ENCODE results near the gene CROCC2. TPM values are rescaled to one million over a fixed set of nuclear protein-coding genes. Genes with fewer than 3 reads are reported as not detected.

Gene CROCC2
- total and polyA plus RNA-seq, 2 of the 13 experiments (the other 11 are each of a cell fraction or from before 2014, with no cell fraction given) = not detected

- no peak for TF ChIP-seq THAP8 (CRISPR knock-in tag; IDR thresholded peaks at IDR 0.05; ENCODE audit: borderline replicate concordance)
- no peak for TF ChIP-seq ZNF597 (CRISPR knock-in tag; IDR thresholded peaks at IDR 0.05)
- no peak for TF ChIP-seq ZNF281 (CRISPR knock-in tag; IDR thresholded peaks at IDR 0.05; ENCODE audit: borderline replicate concordance)
- no peak for TF ChIP-seq TRIM24 (CRISPR knock-in tag; IDR thresholded peaks at IDR 0.05)
- TF ChIP-seq KLF9 (CRISPR knock-in tag; IDR thresholded peaks at IDR 0.05; ENCODE audit: low read depth) = no peak
- no peak for TF ChIP-seq ZNF441 (CRISPR knock-in tag; IDR thresholded peaks at IDR 0.05; ENCODE audit: borderline replicate concordance)
- peak; percentile 64; the same call in 1 of the 2 replicates for TF ChIP-seq ZNF768 (CRISPR knock-in tag; IDR thresholded peaks at IDR 0.05)
- TF ChIP-seq ZNF790 (CRISPR knock-in tag; IDR thresholded peaks at IDR 0.05; ENCODE audit: borderline replicate concordance) = no peak
- TF ChIP-seq NFYC (CRISPR knock-in tag; IDR thresholded peaks at IDR 0.05) = no peak
- no peak for TF ChIP-seq MYNN (CRISPR knock-in tag; IDR thresholded peaks at IDR 0.05; ENCODE audit: low read depth)
- TF ChIP-seq HHEX (CRISPR knock-in tag; IDR thresholded peaks at IDR 0.05) = no peak
- no peak for TF ChIP-seq KDM1A (CRISPR knock-in tag; IDR thresholded peaks at IDR 0.05)
- TF ChIP-seq GTF2F1 (IDR thresholded peaks at IDR 0.05; ENCODE audit: low read length) = no peak
- TF ChIP-seq NAIF1 (CRISPR knock-in tag; IDR thresholded peaks at IDR 0.05; ENCODE audit: borderline replicate concordance) = no peak
- no peak for TF ChIP-seq ZNF766 (CRISPR knock-in tag; IDR thresholded peaks at IDR 0.05; ENCODE audit: borderline replicate concordance)
- TF ChIP-seq ZIK1 (CRISPR knock-in tag; IDR thresholded peaks at IDR 0.05; ENCODE audit: borderline replicate concordance, low read depth) = no peak
- no peak for TF ChIP-seq NFKB2 (CRISPR knock-in tag; IDR thresholded peaks at IDR 0.05; ENCODE audit: borderline replicate concordance)
- TF ChIP-seq PCBP1 (IDR thresholded peaks at IDR 0.05; ENCODE audit: borderline replicate concordance, low read depth, low read length) = 0 out of 2 replicates have a peak, but pooled peaks have one; percentile 74
- no peak for TF ChIP-seq BRCA1 (CRISPR knock-in tag; IDR thresholded peaks at IDR 0.05)
- TF ChIP-seq FOXP1 (IDR thresholded peaks at IDR 0.05) = no peak
- no peak for TF ChIP-seq FOXP1 (CRISPR knock-in tag; IDR thresholded peaks at IDR 0.05)
- peak; percentile 49; the same call in 1 of the 2 replicates for TF ChIP-seq ZBED4 (CRISPR knock-in tag; IDR thresholded peaks at IDR 0.05; ENCODE audit: borderline replicate concordance)
- peak; percentile 21; the same call in 1 of the 2 replicates for TF ChIP-seq ZNF451 (CRISPR knock-in tag; IDR thresholded peaks at IDR 0.05)
These were observed 62.8 kb downstream of the CROCC2 start (continued) for GRCh38 chr2:240968731-240969624.

Data from HepG2 (cell line).